ENCODE data around the gene SPATS2L.
A peak's percentile ranks its signal among the peaks of the same experiment; 100 is the strongest.

SPATS2L gene

DNA sequence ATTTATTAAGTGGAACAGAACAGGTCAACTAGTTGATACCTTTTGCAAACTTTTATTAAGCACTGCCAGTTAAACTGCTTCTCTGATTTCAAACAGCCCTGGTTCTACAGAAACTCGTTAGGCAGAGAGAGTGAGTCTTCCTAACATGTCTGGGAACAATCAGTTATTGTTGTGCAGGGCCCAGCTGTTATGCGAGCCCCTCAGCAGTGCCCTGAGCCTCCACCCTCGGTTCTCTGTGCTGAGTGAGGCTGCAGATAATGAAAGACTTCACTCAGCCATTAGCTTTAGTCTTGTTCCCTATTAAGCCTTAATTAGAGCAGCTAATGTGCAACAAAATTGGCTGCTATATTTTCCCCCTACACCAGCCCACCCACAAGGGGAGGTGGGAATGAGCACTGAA is 163.7 kb downstream of the SPATS2L start:
- Histone ChIP-seq H2AFZ (ENCODE audit: low read depth, low read length, severe bottlenecking) (no peak overlapping the region), H3K4me3 (ENCODE audit: insufficient read depth, low read length, poor library complexity, severe bottlenecking) (no peak overlapping the region), H3K27ac (ENCODE audit: low read depth, low read length) (no peak overlapping the region), H3K9me3 (ENCODE audit: insufficient read depth, low read length) (no peaks in the 10 kb centered on the region), H3K4me2 (ENCODE audit: low read depth, low read length, poor library complexity, severe bottlenecking) (no peak overlapping the region), H3K9ac (ENCODE audit: low read length) (no peak overlapping the region), H4K20me1 (ENCODE audit: low read depth, low read length) (no peaks in the 10 kb centered on the region), H3K79me2 (ENCODE audit: insufficient read depth, low read length) (no peaks in the 10 kb centered on the region), H3F3A (ENCODE audit: insufficient read depth) (no peaks in the 10 kb centered on the region), H3K9me2 (replicated peaks; ENCODE audit: insufficient read depth, low read length) (no peaks in the 10 kb centered on the region), H3K27me3 (ENCODE audit: low read length) (no peaks in the 10 kb centered on the region), H3K36me3 (ENCODE audit: low read length) (no peaks in the 10 kb centered on the region)
- TF ChIP-seq CTCF (IDR thresholded peaks at IDR 0.05; ENCODE audit: insufficient read depth, low read length, poor library complexity, severe bottlenecking) = no peak

DNA sequence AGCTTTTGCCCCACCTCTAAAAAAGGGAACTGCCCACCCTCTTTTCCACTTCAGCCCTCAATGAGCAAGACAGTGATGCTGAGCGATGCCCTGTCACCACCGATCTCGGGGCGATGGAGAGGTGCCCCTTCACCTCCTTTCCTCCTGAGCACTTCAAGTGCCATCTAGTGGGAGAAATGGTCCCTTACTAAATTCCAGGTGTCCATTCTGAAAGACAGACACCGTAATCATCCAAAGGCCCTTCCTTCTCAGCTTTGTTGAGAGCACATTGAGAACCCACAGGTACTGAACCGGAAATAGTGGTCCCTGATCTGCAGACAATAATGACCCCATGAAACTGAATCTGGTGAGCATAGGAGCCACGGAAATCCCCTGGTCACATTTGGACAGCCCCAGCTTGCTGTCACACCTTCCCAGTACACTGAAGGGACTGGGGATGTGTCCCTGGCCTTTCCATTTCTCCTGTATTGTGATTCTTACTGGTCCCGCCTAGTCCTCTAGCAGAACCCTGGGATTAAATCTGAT is 164.9 kb downstream of the SPATS2L start:
- TF ChIP-seq EZH2phosphoT487 (conservative IDR thresholded peaks at IDR 0.05; ENCODE audit: low read length) (no peak), CTCF (IDR thresholded peaks at IDR 0.05; ENCODE audit: insufficient read depth, low read length, poor library complexity, severe bottlenecking) (peak; percentile 44)
- H3K4me3 ChIP-seq (ENCODE audit: insufficient read depth, low read length, poor library complexity, severe bottlenecking) = no peak overlapping the region
- no peaks in the 10 kb centered on the region for H3K36me3 ChIP-seq (ENCODE audit: low read length)
- no peaks in the 10 kb centered on the region for H3K9me3 ChIP-seq (ENCODE audit: insufficient read depth, low read length)
- H2AFZ ChIP-seq (ENCODE audit: low read depth, low read length, severe bottlenecking) = no peak overlapping the region
- no peaks in the 10 kb centered on the region for H4K20me1 ChIP-seq (ENCODE audit: low read depth, low read length)
- H3K27ac ChIP-seq (ENCODE audit: low read depth, low read length) = no peak overlapping the region
- H3K4me2 ChIP-seq (ENCODE audit: low read depth, low read length, poor library complexity, severe bottlenecking) = no peak overlapping the region
- no peak overlapping the region for H3K9ac ChIP-seq (ENCODE audit: low read length)
- no peaks in the 10 kb centered on the region for H3K79me2 ChIP-seq (ENCODE audit: insufficient read depth, low read length)
- no peaks in the 10 kb centered on the region for H3K9me2 ChIP-seq (replicated peaks; ENCODE audit: insufficient read depth, low read length)
- H3F3A ChIP-seq (ENCODE audit: insufficient read depth) = no peaks in the 10 kb centered on the region
- H3K27me3 ChIP-seq (ENCODE audit: low read length) = no peaks in the 10 kb centered on the region

- no peaks in the 10 kb centered on the region for H3K79me2 ChIP-seq (ENCODE audit: insufficient read depth, low read length)
- no peaks in the 10 kb centered on the region for H3K27me3 ChIP-seq (ENCODE audit: low read length)
- H3K9me2 ChIP-seq (replicated peaks; ENCODE audit: insufficient read depth, low read length) = no peaks in the 10 kb centered on the region
- H3K4me3 ChIP-seq (ENCODE audit: insufficient read depth, low read length, poor library complexity, severe bottlenecking) = no peak overlapping the region
- H4K20me1 ChIP-seq (ENCODE audit: low read depth, low read length) = no peaks in the 10 kb centered on the region
- no peak overlapping the region for H3K4me2 ChIP-seq (ENCODE audit: low read depth, low read length, poor library complexity, severe bottlenecking)
- H3K9me3 ChIP-seq (ENCODE audit: insufficient read depth, low read length) = no peaks in the 10 kb centered on the region
- TF ChIP-seq EZH2phosphoT487 (conservative IDR thresholded peaks at IDR 0.05; ENCODE audit: low read length) = no peak
- TF ChIP-seq CTCF (IDR thresholded peaks at IDR 0.05; ENCODE audit: insufficient read depth, low read length, poor library complexity, severe bottlenecking) = no peak
- no peak overlapping the region for H3K9ac ChIP-seq (ENCODE audit: low read length)
- H2AFZ ChIP-seq (ENCODE audit: low read depth, low read length, severe bottlenecking) = no peak overlapping the region
- no peak overlapping the region for H3K27ac ChIP-seq (ENCODE audit: low read depth, low read length)
- no peaks in the 10 kb centered on the region for H3K36me3 ChIP-seq (ENCODE audit: low read length)
- H3F3A ChIP-seq (ENCODE audit: insufficient read depth) = no peaks in the 10 kb centered on the region
Measured at GRCh38 chr2:200471928-200472645, 165.6 kb downstream of the SPATS2L start.
